Amygdala (tissue), 56 donors: ENCODE data around the gene C10orf90.

Experiments
- DNase-seq, 56 donors: peaks; one replicate each; lab custom pipeline; 2025; lab: John Stamatoyannopoulos, UW

Gene C10orf90

GRCh38 chr10:126637501-126637900 is 33.0 kb downstream of the C10orf90 start:
- DNase-seq, result no peak

GRCh38 chr10:126634911-126635310 is 35.6 kb downstream of the C10orf90 start:
- peak in 11 of 56 donors; percentile 6 to 40 (median 21) for DNase-seq

- DNase-seq, result no peak
These were observed 36.1 kb downstream of the C10orf90 start for GRCh38 chr10:126634347-126634746.

GRCh38 chr10:126632705-126633104 is 37.8 kb downstream of the C10orf90 start:
- DNase-seq, result no peak

- no peak for DNase-seq
These were observed 40.4 kb downstream of the C10orf90 start for GRCh38 chr10:126629925-126630624.

- DNase-seq, result peak in 46 of 56 donors; percentile 4 to 86 (median 44)
These were observed 41.7 kb downstream of the C10orf90 start for GRCh38 chr10:126628746-126629145.

- DNase-seq, result no peak
These were observed 48.6 kb downstream of the C10orf90 start for GRCh38 chr10:126621846-126622245.

- no peak for DNase-seq
These were observed 52.0 kb downstream of the C10orf90 start for GRCh38 chr10:126618466-126618865.

GRCh38 chr10:126617733-126618132 is 52.8 kb downstream of the C10orf90 start:
- no peak for DNase-seq

- DNase-seq, result no peak
These were observed 53.3 kb downstream of the C10orf90 start for GRCh38 chr10:126617208-126617607.

GRCh38 chr10:126616737-126617136 is 53.8 kb downstream of the C10orf90 start:
- DNase-seq, result no peak

GRCh38 chr10:126611303-126611702 is 59.2 kb downstream of the C10orf90 start:
- no peak for DNase-seq

- DNase-seq, result peak in 35 of 56 donors; percentile 12 to 76 (median 33)
These were observed 60.9 kb downstream of the C10orf90 start for GRCh38 chr10:126609566-126609965.

- DNase-seq, result no peak
These were observed 70.4 kb downstream of the C10orf90 start for GRCh38 chr10:126599949-126600682.

GRCh38 chr10:126598009-126598408 is 72.5 kb downstream of the C10orf90 start:
- DNase-seq, result peak in 27 of 56 donors; percentile 4 to 71 (median 36)

- DNase-seq, result no peak
These were observed 73.3 kb downstream of the C10orf90 start for GRCh38 chr10:126597211-126597610.

GRCh38 chr10:126596472-126597016 is 73.9 kb downstream of the C10orf90 start:
- no peak for DNase-seq

- DNase-seq, result peak in 14 of 56 donors; percentile 13 to 62 (median 26)
These were observed 75.3 kb downstream of the C10orf90 start for GRCh38 chr10:126595160-126595559.

- no peak for DNase-seq
These were observed 76.4 kb downstream of the C10orf90 start for GRCh38 chr10:126593968-126594701.

GRCh38 chr10:126592901-126593300 is 77.6 kb downstream of the C10orf90 start:
- no peak for DNase-seq

- DNase-seq, result no peak
These were observed 82.5 kb downstream of the C10orf90 start for GRCh38 chr10:126588024-126588423.
